ENCODE measurements around the gene FANCD2. TPM values are rescaled to one million over a fixed set of nuclear protein-coding genes. Genes with fewer than 3 reads are reported as not detected.
"Not testable (repeated sequence)": the region's sequence is repeated elsewhere in the genome, so short reads cannot be mapped to it uniquely, and the experiment has no call there.

The FANCD2 gene
- total and polyA plus RNA-seq, 2 donors (not counting 1 experiment from before 2014, with no cell fraction given): 7.1 to 9.7 TPM

- Histone ChIP-seq H3K9ac (ENCODE audit: insufficient read depth, low read length) (no peak overlapping the region), H3K4me2 (ENCODE audit: extremely low read depth, insufficient read depth, low read length) (no peak overlapping the region), H3K27ac (ENCODE audit: insufficient read depth, low read length) (no peak overlapping the region), H4K20me1 (ENCODE audit: control insufficient read depth, extremely low read depth, insufficient read depth, low read length) (no peaks in the 10 kb centered on the region), H3K36me3 (ENCODE audit: control insufficient read depth, insufficient read depth, low read length) (no peaks in the 10 kb centered on the region), H3K27me3 (ENCODE audit: control insufficient read depth, insufficient read depth, low read length) (no peaks in the 10 kb centered on the region), H3K4me3 (replicated peaks in 1 of 4; ENCODE audit: control extremely low read depth in 1 of 4, insufficient read depth in 1 of 4, low read depth in 3 of 4, low read length in 4 of 4) (no peak overlapping the region), H3K4me1 (ENCODE audit: control insufficient read depth, extremely low read depth, insufficient read depth, low read length) (no peaks in the 10 kb centered on the region), H3K9me3 (ENCODE audit: control insufficient read depth, insufficient read depth, low read depth, low read length) (no peaks in the 10 kb centered on the region), H2AFZ (ENCODE audit: low read length) (no peak overlapping the region), H3K79me2 (ENCODE audit: control insufficient read depth, insufficient read depth, low read length) (no peaks in the 10 kb centered on the region)
- no peak for DNase-seq (ENCODE audit: low read depth in 2 of 2)
- TF ChIP-seq EZH2 (IDR thresholded peaks at IDR 0.05; ENCODE audit: low read length, missing control alignments): no peak
- TF ChIP-seq, protein P1, sequence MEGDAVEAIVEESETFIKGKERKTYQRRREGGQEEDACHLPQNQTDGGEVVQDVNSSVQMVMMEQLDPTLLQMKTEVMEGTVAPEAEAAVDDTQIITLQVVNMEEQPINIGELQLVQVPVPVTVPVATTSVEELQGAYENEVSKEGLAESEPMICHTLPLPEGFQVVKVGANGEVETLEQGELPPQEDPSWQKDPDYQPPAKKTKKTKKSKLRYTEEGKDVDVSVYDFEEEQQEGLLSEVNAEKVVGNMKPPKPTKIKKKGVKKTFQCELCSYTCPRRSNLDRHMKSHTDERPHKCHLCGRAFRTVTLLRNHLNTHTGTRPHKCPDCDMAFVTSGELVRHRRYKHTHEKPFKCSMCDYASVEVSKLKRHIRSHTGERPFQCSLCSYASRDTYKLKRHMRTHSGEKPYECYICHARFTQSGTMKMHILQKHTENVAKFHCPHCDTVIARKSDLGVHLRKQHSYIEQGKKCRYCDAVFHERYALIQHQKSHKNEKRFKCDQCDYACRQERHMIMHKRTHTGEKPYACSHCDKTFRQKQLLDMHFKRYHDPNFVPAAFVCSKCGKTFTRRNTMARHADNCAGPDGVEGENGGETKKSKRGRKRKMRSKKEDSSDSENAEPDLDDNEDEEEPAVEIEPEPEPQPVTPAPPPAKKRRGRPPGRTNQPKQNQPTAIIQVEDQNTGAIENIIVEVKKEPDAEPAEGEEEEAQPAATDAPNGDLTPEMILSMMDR (conservative IDR thresholded peaks at IDR 0.05 in 1 of 2, IDR thresholded peaks at IDR 0.05 in 1 of 2; ENCODE audit: low read depth in 1 of 2, low read length in 2 of 2): no peak
These were observed 28.9 kb downstream of the FANCD2 start for GRCh38 chr3:10055097-10055496.

GRCh38 chr3:10070077-10070476 lies 43.8 kb downstream of the FANCD2 start:
- not testable (repeated sequence) for H3K27me3 ChIP-seq (ENCODE audit: control insufficient read depth, insufficient read depth, low read length); H3K4me2 ChIP-seq (ENCODE audit: extremely low read depth, insufficient read depth, low read length); H3K9me3 ChIP-seq (ENCODE audit: control insufficient read depth, insufficient read depth, low read depth, low read length); H3K4me3 ChIP-seq (replicated peaks in 1 of 4; ENCODE audit: control extremely low read depth in 1 of 4, insufficient read depth in 1 of 4, low read depth in 3 of 4, low read length in 4 of 4); H3K79me2 ChIP-seq (ENCODE audit: control insufficient read depth, insufficient read depth, low read length); H3K4me1 ChIP-seq (ENCODE audit: control insufficient read depth, extremely low read depth, insufficient read depth, low read length); H3K27ac ChIP-seq (ENCODE audit: insufficient read depth, low read length); H3K9ac ChIP-seq (ENCODE audit: insufficient read depth, low read length); H2AFZ ChIP-seq (ENCODE audit: low read length); DNase-seq (ENCODE audit: low read depth in 2 of 2); H3K36me3 ChIP-seq (ENCODE audit: control insufficient read depth, insufficient read depth, low read length); H4K20me1 ChIP-seq (ENCODE audit: control insufficient read depth, extremely low read depth, insufficient read depth, low read length)

DNA sequence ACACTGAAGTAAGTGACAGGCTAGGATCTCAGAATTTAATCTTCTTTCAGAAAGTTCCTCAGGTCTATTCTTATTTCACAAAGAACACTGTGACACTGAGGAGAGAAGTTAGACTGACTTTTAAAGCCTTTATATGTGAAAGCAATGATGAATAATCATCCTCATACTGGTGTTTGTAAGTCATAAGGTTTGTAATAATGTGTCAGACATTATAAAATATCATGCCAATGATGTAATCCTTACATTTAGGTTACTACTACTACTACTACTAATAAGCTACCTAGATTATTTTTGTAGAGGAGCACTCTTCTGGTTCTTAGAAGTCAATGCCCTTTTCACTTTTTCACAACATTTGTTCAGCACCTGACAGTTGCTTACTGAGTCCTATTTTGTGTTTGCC lies 48.4 kb downstream of the FANCD2 start:
- H3K4me2 ChIP-seq (ENCODE audit: extremely low read depth, insufficient read depth, low read length): no peak overlapping the region
- no peak overlapping the region for H3K4me3 ChIP-seq (replicated peaks in 1 of 4; ENCODE audit: control extremely low read depth in 1 of 4, insufficient read depth in 1 of 4, low read depth in 3 of 4, low read length in 4 of 4)
- H4K20me1 ChIP-seq (ENCODE audit: control insufficient read depth, extremely low read depth, insufficient read depth, low read length): no peaks in the 10 kb centered on the region
- H3K27ac ChIP-seq (ENCODE audit: insufficient read depth, low read length): no peak overlapping the region
- no peaks in the 10 kb centered on the region for H3K27me3 ChIP-seq (ENCODE audit: control insufficient read depth, insufficient read depth, low read length)
- H3K4me1 ChIP-seq (ENCODE audit: control insufficient read depth, extremely low read depth, insufficient read depth, low read length): no peaks in the 10 kb centered on the region
- H3K36me3 ChIP-seq (ENCODE audit: control insufficient read depth, insufficient read depth, low read length): no peaks in the 10 kb centered on the region
- no peak overlapping the region for H3K9ac ChIP-seq (ENCODE audit: insufficient read depth, low read length)
- H3K9me3 ChIP-seq (ENCODE audit: control insufficient read depth, insufficient read depth, low read depth, low read length): no peaks in the 10 kb centered on the region
- H3K79me2 ChIP-seq (ENCODE audit: control insufficient read depth, insufficient read depth, low read length): no peaks in the 10 kb centered on the region
- no peak for TF ChIP-seq EZH2 (IDR thresholded peaks at IDR 0.05; ENCODE audit: low read length, missing control alignments)
- TF ChIP-seq, protein P1 (conservative IDR thresholded peaks at IDR 0.05 in 1 of 2, IDR thresholded peaks at IDR 0.05 in 1 of 2; ENCODE audit: low read depth in 1 of 2, low read length in 2 of 2): no peak
- peak in 1 of 2 donors; percentile 7 for DNase-seq (ENCODE audit: low read depth in 2 of 2)
- no peak overlapping the region for H2AFZ ChIP-seq (ENCODE audit: low read length)
